ENCODE results near the gene ADPRHL1. TPM values are rescaled to one million over a fixed set of nuclear protein-coding genes. Genes with fewer than 3 reads are reported as not detected.

The ADPRHL1 gene
- total RNA-seq, 1 experiment from 2014 or later: 11.5 TPM

- peaks cover 43% of the 10 kb centered on the region; the same call in 1 of the 2 replicates for H3F3A ChIP-seq (ENCODE audit: insufficient read depth, low read depth)
- no peaks in the 10 kb centered on the region for H3K27me3 ChIP-seq (ENCODE audit: insufficient read depth, low read depth)
- BruUV-seq (replicated peaks): no TSS peak
- peak overlapping the region; percentile 78; the same call in 1 of the 2 replicates for H3K4me3 ChIP-seq
- peaks cover 8% of the 10 kb centered on the region; the same call in 1 of the 2 replicates for H3K79me2 ChIP-seq (ENCODE audit: low read depth)
- DNase-seq: no peak
- H3K36me3 ChIP-seq (ENCODE audit: low read depth): no peaks in the 10 kb centered on the region
- CTCF ChIA-PET: no interaction called here
- no peak overlapping the region for H2AFZ ChIP-seq
- POLR2A ChIA-PET (ENCODE audit: unreplicated experiment): no interaction called here
- H3K27ac ChIP-seq: peak overlapping the region; percentile 84; the same call in 1 of the 2 replicates
- no peak for TF ChIP-seq EZH2 (IDR thresholded peaks at IDR 0.05; ENCODE audit: low read depth)
- no peak for TF ChIP-seq CTCF (conservative IDR thresholded peaks at IDR 0.05)
- intact Hi-C loops (cut with micrococcal nuclease; ENCODE audit: unreplicated experiment): loop anchor here (5.0 to 10.0 kb wide), 3 partner anchors 55 to 505 kb away; partner anchors contain the start of gene LAMP1
- H4K20me1 ChIP-seq (ENCODE audit: insufficient read depth): no peaks in the 10 kb centered on the region
- peaks cover 18% of the 10 kb centered on the region for H3K4me1 ChIP-seq (replicated peaks; ENCODE audit: insufficient read depth)
- no peaks in the 10 kb centered on the region for H3K9me2 ChIP-seq (ENCODE audit: insufficient read depth)
- H3K9me3 ChIP-seq (ENCODE audit: insufficient read depth, low read depth): peaks cover 6% of the 10 kb centered on the region; the same call in 1 of the 2 replicates
- H3K4me2 ChIP-seq: peak overlapping the region; percentile 98
These were observed 5.7 kb downstream of the ADPRHL1 start for GRCh38 chr13:113447596-113447995.

- H3K9me3 ChIP-seq (ENCODE audit: insufficient read depth, low read depth): peaks cover 6% of the 10 kb centered on the region; the same call in 1 of the 2 replicates
- ChIA-PET CTCF (no interaction called here), POLR2A (ENCODE audit: unreplicated experiment) (no interaction called here)
- H3K79me2 ChIP-seq (ENCODE audit: low read depth): peaks cover 8% of the 10 kb centered on the region; the same call in 1 of the 2 replicates
- peaks cover 18% of the 10 kb centered on the region for H3K4me1 ChIP-seq (replicated peaks; ENCODE audit: insufficient read depth)
- no peaks in the 10 kb centered on the region for H3K27me3 ChIP-seq (ENCODE audit: insufficient read depth, low read depth)
- no peak overlapping the region for H3K27ac ChIP-seq
- no peak for TF ChIP-seq EZH2 (IDR thresholded peaks at IDR 0.05; ENCODE audit: low read depth)
- no peak for TF ChIP-seq CTCF (conservative IDR thresholded peaks at IDR 0.05)
- H4K20me1 ChIP-seq (ENCODE audit: insufficient read depth): no peaks in the 10 kb centered on the region
- no peak overlapping the region for H2AFZ ChIP-seq
- BruUV-seq (replicated peaks): no TSS peak
- intact Hi-C loops (cut with micrococcal nuclease; ENCODE audit: unreplicated experiment): loop anchor here (5.0 to 10.0 kb wide), 3 partner anchors 54 to 504 kb away; partner anchors contain the start of gene LAMP1
- H3K4me2 ChIP-seq: no peak overlapping the region
- no peak overlapping the region for H3K4me3 ChIP-seq
- H3K36me3 ChIP-seq (ENCODE audit: low read depth): no peaks in the 10 kb centered on the region
- H3F3A ChIP-seq (ENCODE audit: insufficient read depth, low read depth): peaks cover 41% of the 10 kb centered on the region; the same call in 1 of the 2 replicates
- H3K9me2 ChIP-seq (ENCODE audit: insufficient read depth): no peaks in the 10 kb centered on the region
- DNase-seq: no peak
These were observed 6.8 kb downstream of the ADPRHL1 start for GRCh38 chr13:113446488-113446854.

GRCh38 chr13:113445791-113446487 lies 7.3 kb downstream of the ADPRHL1 start:
- Histone ChIP-seq H3K36me3 (ENCODE audit: low read depth) (no peaks in the 10 kb centered on the region), H3K4me1 (replicated peaks; ENCODE audit: insufficient read depth) (peaks cover 18% of the 10 kb centered on the region), H3K9me2 (ENCODE audit: insufficient read depth) (no peaks in the 10 kb centered on the region), H3F3A (ENCODE audit: insufficient read depth, low read depth) (peaks cover 37% of the 10 kb centered on the region; the same call in 1 of the 2 replicates), H2AFZ (no peak overlapping the region), H3K27ac (no peak overlapping the region), H4K20me1 (ENCODE audit: insufficient read depth) (no peaks in the 10 kb centered on the region), H3K27me3 (ENCODE audit: insufficient read depth, low read depth) (no peaks in the 10 kb centered on the region), H3K4me3 (no peak overlapping the region), H3K79me2 (ENCODE audit: low read depth) (peaks cover 8% of the 10 kb centered on the region; the same call in 1 of the 2 replicates), H3K4me2 (no peak overlapping the region), H3K9me3 (ENCODE audit: insufficient read depth, low read depth) (peaks cover 6% of the 10 kb centered on the region; the same call in 1 of the 2 replicates)
- intact Hi-C loops (cut with micrococcal nuclease; ENCODE audit: unreplicated experiment): loop anchor here (5.0 to 10.0 kb wide), 3 partner anchors 54 to 504 kb away; partner anchors contain the start of gene LAMP1
- CTCF ChIA-PET: no interaction called here
- no TSS peak for BruUV-seq (replicated peaks)
- POLR2A ChIA-PET (ENCODE audit: unreplicated experiment): no interaction called here
- TF ChIP-seq CTCF (conservative IDR thresholded peaks at IDR 0.05): no peak
- TF ChIP-seq EZH2 (IDR thresholded peaks at IDR 0.05; ENCODE audit: low read depth): no peak
- DNase-seq: no peak
